COLO829 (cell line): ENCODE data around the gene CLNK.

Experiments used
- DNase-seq: peaks from one replicate; pipeline ENCODE4 v3.0.0; 2012; ENCODE audit warnings: low spot score

The CLNK gene

DNA sequence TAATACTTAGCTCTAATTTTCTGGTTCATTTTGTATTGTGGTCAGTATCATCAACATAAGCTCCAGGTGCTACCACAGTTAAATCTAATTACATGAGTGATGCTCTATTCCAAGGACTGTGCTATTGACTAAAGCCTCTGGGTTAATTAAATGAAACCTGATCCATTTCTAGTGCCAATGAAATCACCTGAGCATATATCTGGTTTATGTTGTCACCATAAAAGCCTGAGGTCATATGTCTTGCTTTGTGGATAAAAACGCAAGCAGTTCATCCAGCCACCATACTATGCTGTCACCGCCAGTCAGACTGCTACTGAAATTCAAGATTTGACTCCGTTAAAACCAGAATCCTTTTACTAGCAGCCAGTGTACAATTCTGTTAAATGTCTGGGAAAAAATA lies 163.1 kb downstream of the CLNK start:
- DNase-seq: no peak

DNA sequence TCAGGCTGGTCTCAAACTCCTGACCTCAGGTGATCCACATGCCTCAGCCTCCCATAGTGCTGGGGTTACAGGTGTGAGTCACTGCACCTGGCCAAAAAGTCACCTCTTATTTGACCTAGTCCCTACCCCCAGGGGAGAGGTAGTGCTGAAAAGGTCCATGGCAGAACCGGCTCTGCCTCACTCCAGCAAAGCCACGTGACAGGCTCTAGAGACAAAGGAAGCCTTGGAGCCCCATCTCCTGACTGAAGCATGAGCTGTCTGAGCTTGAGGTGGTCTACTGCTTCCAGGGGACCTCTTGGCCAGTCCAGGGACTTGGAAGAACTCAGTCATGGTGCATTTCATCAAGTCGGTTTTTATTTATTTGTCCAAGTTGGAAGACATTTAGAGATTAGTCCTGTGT lies 174.8 kb downstream of the CLNK start:
- no peak for DNase-seq

- no peak for DNase-seq
These were observed 178.5 kb downstream of the CLNK start for GRCh38 chr4:10506077-10506476.

- DNase-seq: no peak
These were observed 179.9 kb downstream of the CLNK start for GRCh38 chr4:10504570-10505179.

- no peak for DNase-seq
These were observed 181.9 kb downstream of the CLNK start for GRCh38 chr4:10502717-10503116.

GRCh38 chr4:10500776-10501175 lies 183.8 kb downstream of the CLNK start:
- no peak for DNase-seq

- DNase-seq: no peak
These were observed 188.4 kb downstream of the CLNK start for GRCh38 chr4:10496200-10496599.

GRCh38 chr4:10495651-10496050 lies 188.9 kb downstream of the CLNK start:
- DNase-seq: no peak

GRCh38 chr4:10492464-10492863 lies 192.1 kb downstream of the CLNK start:
- DNase-seq: no peak

DNA sequence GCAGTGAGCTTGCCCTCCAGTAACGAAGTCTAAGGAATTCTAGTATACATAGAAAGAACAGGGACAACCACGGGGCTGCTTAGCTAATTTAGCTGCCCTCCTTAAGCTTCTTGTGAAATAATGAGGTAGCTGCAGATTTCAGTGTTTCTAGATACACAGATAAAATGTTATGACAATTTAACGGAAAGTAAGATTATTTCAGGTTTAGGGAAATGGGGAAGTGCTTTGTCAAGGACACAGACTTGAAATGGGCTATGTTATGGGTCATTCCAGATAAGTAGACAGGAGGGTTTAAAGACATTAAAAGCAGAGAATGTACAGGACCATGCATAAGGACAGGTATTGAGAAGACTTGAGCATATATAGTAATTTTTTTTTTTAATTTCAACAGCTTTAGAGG lies 193.2 kb downstream of the CLNK start:
- DNase-seq: no peak

DNA sequence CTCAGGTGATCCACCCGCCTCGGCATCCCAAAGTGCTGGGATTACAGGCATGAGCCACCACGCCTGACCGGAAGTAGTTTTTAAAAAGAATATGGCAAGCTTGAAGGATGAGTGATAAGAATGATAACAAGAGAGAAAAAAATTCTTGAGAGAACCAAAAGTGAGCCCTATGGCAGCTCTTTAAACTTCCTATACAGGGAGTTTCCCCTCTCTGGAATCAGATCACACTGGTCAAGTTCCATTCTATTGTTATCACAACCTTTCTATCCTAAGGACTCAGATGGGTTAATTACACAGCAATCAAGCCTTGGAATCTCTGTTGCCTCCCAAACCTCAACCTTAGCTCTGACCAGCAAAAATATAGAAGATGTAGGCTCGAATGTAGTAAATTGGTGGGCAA lies 193.6 kb downstream of the CLNK start:
- DNase-seq: no peak

DNA sequence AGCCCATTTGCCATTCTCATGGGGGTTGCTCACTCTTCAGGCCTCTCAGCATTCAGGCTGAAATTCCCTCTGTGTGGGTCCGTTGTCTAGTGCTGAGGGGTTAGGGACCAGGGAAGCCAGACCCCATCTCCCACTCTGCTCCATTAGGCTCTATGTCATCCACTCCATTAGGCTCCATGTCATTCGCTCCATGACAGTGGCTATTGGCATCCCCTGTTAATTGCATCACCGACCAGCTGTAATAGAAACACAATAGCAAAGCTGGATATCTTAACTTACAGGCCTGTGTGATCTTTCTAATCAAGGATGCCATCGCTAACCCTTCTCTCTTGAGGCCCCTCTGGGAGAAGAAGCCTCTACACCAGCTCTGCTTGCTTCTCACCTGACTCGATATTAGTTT lies 201.7 kb downstream of the CLNK start:
- DNase-seq: no peak

GRCh38 chr4:10480616-10481015 lies 204.0 kb downstream of the CLNK start:
- DNase-seq: no peak

DNA sequence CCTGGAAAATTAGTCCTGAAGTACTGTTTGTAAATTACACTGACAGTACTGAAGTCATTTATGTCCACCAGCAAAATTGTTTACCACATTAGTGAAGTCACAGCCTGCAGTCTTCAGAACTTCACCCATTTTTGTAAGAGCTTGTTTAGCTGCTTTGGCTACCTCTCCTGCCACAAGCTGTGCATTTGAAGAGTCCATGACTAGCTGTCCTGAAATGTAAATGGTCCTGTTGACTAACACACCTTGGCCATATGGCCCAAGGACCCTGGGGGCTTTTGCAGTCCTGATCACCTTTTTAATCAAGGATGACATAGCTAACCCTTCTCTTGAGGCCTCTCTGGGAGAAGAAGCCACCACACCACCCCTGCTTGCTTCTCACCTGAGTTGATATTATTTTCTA lies 205.9 kb downstream of the CLNK start:
- no peak for DNase-seq

GRCh38 chr4:10470505-10470904 lies 214.1 kb downstream of the CLNK start:
- DNase-seq: no peak

DNA sequence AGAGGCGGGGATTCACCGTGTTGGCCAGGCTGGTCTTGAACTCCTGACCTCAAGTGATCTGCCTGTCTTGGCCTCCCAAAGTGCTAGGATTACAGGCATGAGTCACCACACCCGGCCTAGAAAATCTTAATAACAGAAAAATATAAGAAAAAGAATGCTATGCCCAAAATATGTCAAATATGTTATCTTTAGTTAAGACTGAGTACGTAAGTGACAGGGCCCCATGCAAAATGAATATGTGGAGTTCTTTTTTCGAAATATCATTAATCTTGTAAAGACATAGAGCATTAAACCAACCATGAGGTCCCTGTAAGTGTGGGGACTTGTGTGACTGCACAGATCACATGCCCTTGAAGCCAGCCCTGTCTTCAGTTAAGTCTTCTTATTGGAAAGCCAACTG lies 218.4 kb downstream of the CLNK start:
- no peak for DNase-seq

- peak; percentile 21 for DNase-seq
These were observed 221.7 kb downstream of the CLNK start for GRCh38 chr4:10462876-10463275.

DNA sequence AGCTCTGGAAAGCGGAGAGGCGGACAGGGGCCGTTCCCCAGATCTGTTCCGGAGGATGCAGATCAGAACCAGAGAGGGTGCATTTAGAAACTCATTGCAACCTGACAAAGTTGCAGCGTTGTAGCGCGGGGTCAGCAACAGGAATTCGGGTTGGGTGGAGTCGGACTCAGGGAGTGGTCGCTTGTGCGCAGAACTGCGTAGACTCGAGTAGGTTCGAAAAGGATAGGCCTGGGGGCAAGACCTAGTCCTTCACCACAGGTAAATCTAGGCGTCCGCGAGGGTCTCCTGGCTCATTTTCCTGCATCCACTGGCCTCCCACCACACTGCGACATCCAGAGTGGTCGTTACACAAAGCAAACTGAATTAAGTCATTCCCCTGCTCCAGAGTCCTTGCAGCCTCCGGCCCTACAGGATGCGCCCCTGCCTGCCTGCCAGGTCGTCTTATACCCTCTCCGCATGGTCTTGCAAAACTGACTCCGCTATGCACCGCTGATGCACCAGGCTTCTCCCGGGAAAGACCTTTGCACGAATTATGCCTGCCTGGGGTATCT lies 222.6 kb downstream of the CLNK start:
- DNase-seq: no peak

DNA sequence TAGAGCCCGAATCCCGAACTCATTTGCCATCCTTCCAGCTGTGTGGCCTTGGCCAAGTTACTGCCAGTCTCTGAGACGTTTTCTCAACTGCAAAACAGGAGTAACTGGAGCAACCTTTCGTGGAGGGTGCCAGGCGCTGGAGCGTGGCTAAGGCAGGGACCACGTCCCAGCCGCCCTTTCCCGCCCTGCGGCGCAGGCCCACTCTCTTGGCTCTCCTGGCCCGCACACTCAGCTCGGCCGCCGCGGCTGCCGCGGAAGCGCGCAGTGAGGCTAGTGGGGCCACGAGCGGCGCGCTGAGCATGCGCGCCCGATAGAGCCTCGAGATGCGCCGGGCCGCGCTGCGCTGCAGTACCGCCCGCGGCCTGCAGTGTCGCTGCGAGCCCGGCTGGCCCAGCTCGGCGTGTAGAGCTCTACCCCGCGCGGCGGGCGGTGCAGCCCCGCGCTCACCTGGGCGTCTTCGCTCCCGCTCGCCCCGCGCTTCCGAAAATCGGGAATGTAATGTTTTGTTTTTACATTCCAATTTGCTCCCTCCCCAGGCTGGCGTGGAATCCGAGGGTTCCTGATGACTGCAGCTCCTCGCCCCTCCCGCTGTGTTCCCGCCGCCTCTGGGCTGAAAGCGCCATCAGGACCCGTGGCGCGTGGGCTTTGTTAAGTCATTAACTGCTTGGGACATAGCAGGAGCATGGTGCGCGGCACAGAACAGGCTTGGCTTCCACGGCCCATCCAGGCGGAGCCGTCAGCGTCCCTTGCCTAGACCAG lies 223.3 kb downstream of the CLNK start:
- peak; percentile 13 for DNase-seq

DNA sequence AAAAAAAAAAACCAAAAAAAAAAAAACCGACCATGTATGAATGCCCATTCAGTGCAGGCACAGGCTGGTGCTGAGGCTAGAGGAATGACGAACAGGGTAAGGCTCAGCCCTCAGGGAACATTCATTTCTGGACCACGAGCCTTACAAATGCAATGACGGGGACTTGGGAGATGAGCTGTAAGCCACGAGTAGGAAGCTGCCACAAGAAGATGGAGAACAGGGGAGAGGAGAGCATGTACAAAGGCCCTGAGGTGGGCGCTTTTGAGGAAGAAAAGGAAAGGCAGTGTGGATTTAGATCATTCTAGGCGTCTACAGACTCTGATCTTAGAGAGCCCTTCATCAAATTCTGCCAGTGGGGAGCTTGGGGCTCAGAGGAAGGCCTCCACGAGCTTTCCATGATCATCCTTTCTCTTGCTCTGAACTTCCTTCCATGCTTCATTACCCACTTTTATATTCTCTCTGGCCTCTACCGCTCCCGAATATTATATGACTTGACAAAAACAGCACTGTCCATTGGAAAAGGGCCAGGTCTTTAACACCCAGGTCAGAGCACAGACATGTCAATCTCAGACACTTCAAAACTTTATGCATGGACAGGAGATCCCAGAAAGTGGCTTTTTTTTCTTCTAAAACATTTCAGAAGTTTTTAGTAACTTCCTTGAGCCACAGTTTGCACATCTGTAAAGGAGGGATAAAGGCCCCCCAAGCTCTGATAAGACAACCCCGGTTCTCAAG lies 224.1 kb downstream of the CLNK start:
- DNase-seq: no peak

- DNase-seq: no peak
These were observed 225.3 kb downstream of the CLNK start for GRCh38 chr4:10459305-10459704.

- no peak for DNase-seq
These were observed 226.4 kb downstream of the CLNK start for GRCh38 chr4:10458177-10458576.

DNA sequence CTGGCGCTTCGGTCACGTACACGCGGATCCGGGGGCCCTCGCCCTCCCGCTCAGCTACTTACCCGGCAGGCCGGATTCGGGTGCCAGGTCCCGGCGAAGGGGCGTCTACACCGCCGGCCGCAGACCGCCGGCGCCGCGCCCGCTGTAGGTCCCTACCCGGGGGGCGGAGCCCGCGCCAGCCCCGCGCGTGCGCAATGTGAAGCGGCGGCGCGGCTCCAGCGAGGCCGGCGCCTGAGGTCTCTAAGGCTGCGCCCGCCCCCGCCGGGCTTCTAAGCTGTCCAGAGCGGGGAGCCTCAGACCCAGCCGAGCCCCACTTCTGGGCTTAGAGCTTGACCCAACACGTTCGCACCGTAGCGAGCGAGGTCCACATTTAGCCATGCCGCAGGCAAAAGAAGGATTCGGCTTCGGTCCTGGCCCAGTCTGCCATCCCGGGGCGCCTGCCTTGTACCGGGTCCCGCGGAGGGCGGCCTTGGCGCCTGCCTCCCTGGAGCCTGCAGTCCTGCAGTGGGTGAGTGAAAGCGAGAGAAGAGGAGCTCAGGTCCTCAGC lies 227.2 kb downstream of the CLNK start, which contains the start of gene ZNF518B:
Gene ZNF518B, minus strand, starts transcription at position 172 of the 547 bp plus-strand sequence. CDS start 11,098 bp downstream, outside the sequence.
- DNase-seq: peak; percentile 34
